ENCODE measurements around the gene NPFFR1.
"Not testable (repeated sequence)": the region's sequence is repeated elsewhere in the genome, so short reads cannot be mapped to it uniquely, and the experiment has no call there.

NPFFR1 gene

GRCh38 chr10:70255329-70256299, 28.2 kb downstream of the NPFFR1 start:
- no peak for DNase-seq

GRCh38 chr10:70254778-70255328, 29.0 kb downstream of the NPFFR1 start:
- no peak for DNase-seq

- DNase-seq, result no peak
Measured at GRCh38 chr10:70253878-70254765, 29.7 kb downstream of the NPFFR1 start.

- no peak for DNase-seq
Measured at GRCh38 chr10:70250961-70251680, 32.7 kb downstream of the NPFFR1 start.

GRCh38 chr10:70247360-70247759, 36.4 kb downstream of the NPFFR1 start:
- DNase-seq, result no peak

- DNase-seq, result no peak
Measured at GRCh38 chr10:70241081-70241480, 42.7 kb downstream of the NPFFR1 start.

- not testable (repeated sequence) for DNase-seq
Measured at GRCh38 chr10:70239986-70240385, 43.8 kb downstream of the NPFFR1 start.

- not testable (repeated sequence) for DNase-seq
Measured at GRCh38 chr10:70239077-70239976, 44.5 kb downstream of the NPFFR1 start.

GRCh38 chr10:70237958-70238536, 45.8 kb downstream of the NPFFR1 start:
- DNase-seq, result not testable (repeated sequence)

GRCh38 chr10:70234668-70235447, 48.9 kb downstream of the NPFFR1 start:
- no peak for DNase-seq

- DNase-seq, result no peak
Measured at GRCh38 chr10:70233939-70234300, 49.9 kb downstream of the NPFFR1 start.

- DNase-seq, result peak; percentile 98
Measured at GRCh38 chr10:70233109-70233938, 50.5 kb downstream of the NPFFR1 start, which contains the start of gene PPA1. Gene PPA1, minus strand, starts transcription at chr10:70233429. Its CDS starts 102 bp downstream, at chr10:70233327.

- no peak for DNase-seq
Measured at GRCh38 chr10:70232859-70233108, 51.0 kb downstream of the NPFFR1 start.

- peak; percentile 61 for DNase-seq
Measured at GRCh38 chr10:70232155-70232858, 51.5 kb downstream of the NPFFR1 start.

- DNase-seq, result no peak
Measured at GRCh38 chr10:70228491-70228890, 55.3 kb downstream of the NPFFR1 start.

GRCh38 chr10:70227548-70228320, 56.1 kb downstream of the NPFFR1 start:
- no peak for DNase-seq

GRCh38 chr10:70223728-70224127, 60.1 kb downstream of the NPFFR1 start:
- no peak for DNase-seq
